Astrocyte of the spinal cord (primary cell): ENCODE data around the gene TAS2R16.

Experiments
- DNase-seq: peaks from one replicate; pipeline ENCODE4 v3.0.0; 2011; ENCODE audit warnings: low read depth, low spot score
- H3K4me3 ChIP-seq: 2 replicates; pipeline ENCODE4 v1.5.1; 2011; ENCODE audit warnings: low read depth, mild to moderate bottlenecking, low read length, moderate library complexity
- CTCF ChIP-seq: IDR thresholded peaks from 2 replicates; pipeline ENCODE4 v1.5.1; 2012; ENCODE audit warnings: low read depth, mild to moderate bottlenecking, low read length, inconsistent platforms
- in situ Hi-C: cut with HindIII; loops from 2 replicates; pipeline ENCODE4 v1.10.0; 2017; ENCODE audit warnings: low sequenced_read_pairs

The TAS2R16 gene

GRCh38 chr7:122987463-122987862 lies 8.0 kb downstream of the TAS2R16 start:
- DNase-seq, result no peak
- H3K4me3 ChIP-seq, result no peak overlapping the region
- no peak for TF ChIP-seq CTCF
- in situ Hi-C loops, result no loop called here

GRCh38 chr7:122984021-122984420 lies 11.5 kb downstream of the TAS2R16 start:
- no peak for TF ChIP-seq CTCF
- no peak overlapping the region for H3K4me3 ChIP-seq
- DNase-seq, result no peak
- in situ Hi-C loops, result no loop called here

GRCh38 chr7:122983261-122983660 lies 12.2 kb downstream of the TAS2R16 start:
- H3K4me3 ChIP-seq, result no peak overlapping the region
- TF ChIP-seq CTCF, result no peak
- no peak for DNase-seq
- in situ Hi-C loops, result no loop called here

- in situ Hi-C loops, result no loop called here
- DNase-seq, result peak; percentile 65
- no peak for TF ChIP-seq CTCF
- no peak overlapping the region for H3K4me3 ChIP-seq
Observed at GRCh38 chr7:122975341-122975740, 20.2 kb downstream of the TAS2R16 start.

GRCh38 chr7:122974229-122974628 lies 21.3 kb downstream of the TAS2R16 start:
- TF ChIP-seq CTCF, result no peak
- no peak overlapping the region for H3K4me3 ChIP-seq
- in situ Hi-C loops, result no loop called here
- no peak for DNase-seq

GRCh38 chr7:122972056-122972455 lies 23.4 kb downstream of the TAS2R16 start:
- DNase-seq, result no peak
- TF ChIP-seq CTCF, result no peak
- in situ Hi-C loops, result no loop called here
- no peak overlapping the region for H3K4me3 ChIP-seq
